GM08714 (cell line): ENCODE measurements around the gene HS1BP3.

Experiments used
- H3K4me3 ChIP-seq: fragments of 200-500 bp; sonication (Bioruptor generic); 2 replicates; pipeline ENCODE4 v1.5.1; 2014; ENCODE audit warnings: mild to moderate bottlenecking, low read length, inconsistent platforms
- ZNF274 ChIP-seq: IDR thresholded peaks from 2 replicates; pipeline ENCODE4 v1.6.1; 2012; ENCODE audit warnings: mild to moderate bottlenecking, low read depth, low read length

HS1BP3 gene

GRCh38 chr2:20621366-20622295 lies 29.3 kb downstream of the HS1BP3 start:
- TF ChIP-seq ZNF274: no peak
- no peak overlapping the region for H3K4me3 ChIP-seq

GRCh38 chr2:20620696-20621365 lies 30.1 kb downstream of the HS1BP3 start:
- no peak overlapping the region for H3K4me3 ChIP-seq
- TF ChIP-seq ZNF274: no peak

- TF ChIP-seq ZNF274: no peak
- no peak overlapping the region for H3K4me3 ChIP-seq
Measured at GRCh38 chr2:20620271-20620681, 30.6 kb downstream of the HS1BP3 start.

GRCh38 chr2:20619624-20620024 lies 31.3 kb downstream of the HS1BP3 start:
- no peak overlapping the region for H3K4me3 ChIP-seq
- TF ChIP-seq ZNF274: no peak

GRCh38 chr2:20618886-20619521 lies 31.9 kb downstream of the HS1BP3 start:
- TF ChIP-seq ZNF274: no peak
- H3K4me3 ChIP-seq: no peak overlapping the region

GRCh38 chr2:20618468-20618885 lies 32.4 kb downstream of the HS1BP3 start:
- no peak overlapping the region for H3K4me3 ChIP-seq
- no peak for TF ChIP-seq ZNF274

- TF ChIP-seq ZNF274: no peak
- H3K4me3 ChIP-seq: no peak overlapping the region
Measured at GRCh38 chr2:20617892-20618467, 32.9 kb downstream of the HS1BP3 start.

- TF ChIP-seq ZNF274: no peak
Measured at GRCh38 chr2:20617081-20617575, 33.8 kb downstream of the HS1BP3 start.

GRCh38 chr2:20616341-20616871 lies 34.5 kb downstream of the HS1BP3 start:
- H3K4me3 ChIP-seq: no peak overlapping the region
- TF ChIP-seq ZNF274: no peak

More at GRCh38 chr2:20617081-20617575, 33.8 kb downstream of the HS1BP3 start:
- no peak overlapping the region for H3K4me3 ChIP-seq

GRCh38 chr2:20615466-20616241 lies 35.2 kb downstream of the HS1BP3 start:
- no peak overlapping the region for H3K4me3 ChIP-seq
- TF ChIP-seq ZNF274: no peak

- no peak overlapping the region for H3K4me3 ChIP-seq
- no peak for TF ChIP-seq ZNF274
Measured at GRCh38 chr2:20615068-20615465, 35.8 kb downstream of the HS1BP3 start.

- no peak for TF ChIP-seq ZNF274
- no peak overlapping the region for H3K4me3 ChIP-seq
Measured at GRCh38 chr2:20614201-20615067, 36.5 kb downstream of the HS1BP3 start.
